Type B pancreatic cell (in vitro differentiated cells): ENCODE data around the gene BCAT1. TPM values are rescaled to one million over a fixed set of nuclear protein-coding genes. Genes with fewer than 3 reads are reported as not detected.
A peak's percentile ranks its signal among the peaks of the same experiment; 100 is the strongest.

Source experiments
- DNase-seq: peaks from one replicate; pipeline ENCODE4 v3.0.0; 2021; ENCODE audit warnings: mixed read lengths; ENCODE audit not compliant: unreplicated experiment; ENCODE audit errors: extremely low spot score
- H3K27ac Mint-ChIP-seq: 2 replicates; pipeline ENCODE4 v1.8.0; 2021; ENCODE audit warnings: mild to moderate bottlenecking, mixed read lengths
- H3K27me3 Mint-ChIP-seq: 2 replicates; pipeline ENCODE4 v1.8.0; 2021; ENCODE audit warnings: mixed read lengths
- H3K36me3 Mint-ChIP-seq: 2 replicates; pipeline ENCODE4 v1.8.0; 2021; ENCODE audit warnings: mixed read lengths
- H3K4me1 Mint-ChIP-seq: one replicate; pipeline ENCODE4 v1.8.0; 2021; ENCODE audit warnings: mixed read lengths; ENCODE audit not compliant: unreplicated experiment
- H3K4me3 Mint-ChIP-seq: 2 replicates; pipeline ENCODE4 v1.8.0; 2021; ENCODE audit warnings: mild to moderate bottlenecking, mixed read lengths
- H3K9me3 Mint-ChIP-seq: 2 replicates; pipeline ENCODE4 v1.8.0; 2021; ENCODE audit warnings: mixed read lengths
- CTCF ChIP-seq: fragments of 200-600 bp; sonication (generic); conservative IDR thresholded peaks from 2 replicates; pipeline ENCODE4 v1.5.0; 2021; ENCODE audit warnings: antibody characterized with exemption, mild to moderate bottlenecking
- total RNA-seq: library from RNA; stranded (reverse); gene quantifications from 2 replicates; pipeline ENCODE4 v1.2.1, GENCODE V29; 2021; ENCODE audit warnings: low replicate concordance

Gene BCAT1
- total RNA-seq, 1 donor from 2014 or later, result 153 TPM

GRCh38 chr12:24821691-24822090 lies 127.2 kb downstream of the BCAT1 start:
- H3K27me3 Mint-ChIP-seq, result no peaks in the 10 kb centered on the region
- H3K27ac Mint-ChIP-seq, result no peak overlapping the region
- no peak overlapping the region for H3K4me3 Mint-ChIP-seq
- peaks cover 68% of the 10 kb centered on the region for H3K36me3 Mint-ChIP-seq
- H3K4me1 Mint-ChIP-seq, result no peaks in the 10 kb centered on the region
- H3K9me3 Mint-ChIP-seq, result no peaks in the 10 kb centered on the region
- DNase-seq, result no peak
- no peak for TF ChIP-seq CTCF

- Mint-ChIP-seq H3K4me1 (no peaks in the 10 kb centered on the region), H3K36me3 (peaks cover 68% of the 10 kb centered on the region)
Measured at GRCh38 chr12:24820872-24821271, 128.0 kb downstream of the BCAT1 start.

GRCh38 chr12:24818351-24818750 lies 130.6 kb downstream of the BCAT1 start:
- peaks cover 68% of the 10 kb centered on the region for H3K36me3 Mint-ChIP-seq
- no peaks in the 10 kb centered on the region for H3K4me1 Mint-ChIP-seq
- H3K9me3 Mint-ChIP-seq, result no peaks in the 10 kb centered on the region
- DNase-seq, result no peak
- no peaks in the 10 kb centered on the region for H3K27me3 Mint-ChIP-seq
- no peak overlapping the region for H3K4me3 Mint-ChIP-seq
- no peak overlapping the region for H3K27ac Mint-ChIP-seq
- TF ChIP-seq CTCF, result no peak

More at GRCh38 chr12:24820872-24821271, 128.0 kb downstream of the BCAT1 start:
- no peak for DNase-seq
- Mint-ChIP-seq H3K27ac (no peak overlapping the region), H3K9me3 (no peaks in the 10 kb centered on the region), H3K4me3 (no peak overlapping the region), H3K27me3 (no peaks in the 10 kb centered on the region)
- TF ChIP-seq CTCF, result no peak

- H3K4me3 Mint-ChIP-seq, result peak overlapping the region; percentile 5
- TF ChIP-seq CTCF, result no peak
- H3K27ac Mint-ChIP-seq, result no peak overlapping the region
- peaks cover 2% of the 10 kb centered on the region for H3K27me3 Mint-ChIP-seq
- DNase-seq, result no peak
- H3K4me1 Mint-ChIP-seq, result no peaks in the 10 kb centered on the region
- no peaks in the 10 kb centered on the region for H3K9me3 Mint-ChIP-seq
- H3K36me3 Mint-ChIP-seq, result peaks cover 59% of the 10 kb centered on the region
Measured at GRCh38 chr12:24815114-24815423, 133.8 kb downstream of the BCAT1 start.

- H3K4me3 Mint-ChIP-seq, result peak overlapping the region; percentile 5
- no peaks in the 10 kb centered on the region for H3K9me3 Mint-ChIP-seq
- peaks cover 2% of the 10 kb centered on the region for H3K27me3 Mint-ChIP-seq
- H3K4me1 Mint-ChIP-seq, result no peaks in the 10 kb centered on the region
- peaks cover 57% of the 10 kb centered on the region for H3K36me3 Mint-ChIP-seq
- no peak overlapping the region for H3K27ac Mint-ChIP-seq
- TF ChIP-seq CTCF, result no peak
- no peak for DNase-seq
Measured at GRCh38 chr12:24814379-24815113, 134.4 kb downstream of the BCAT1 start.
